Measurements from ENCODE around the gene CERCAM. TPM values are rescaled to one million over a fixed set of nuclear protein-coding genes. Genes with fewer than 3 reads are reported as not detected.

Gene CERCAM
- total and polyA plus RNA-seq, 2 of the 13 experiments (the other 11 are each of a cell fraction or from before 2014, with no cell fraction given) = 9.0 to 17.1 TPM

DNA sequence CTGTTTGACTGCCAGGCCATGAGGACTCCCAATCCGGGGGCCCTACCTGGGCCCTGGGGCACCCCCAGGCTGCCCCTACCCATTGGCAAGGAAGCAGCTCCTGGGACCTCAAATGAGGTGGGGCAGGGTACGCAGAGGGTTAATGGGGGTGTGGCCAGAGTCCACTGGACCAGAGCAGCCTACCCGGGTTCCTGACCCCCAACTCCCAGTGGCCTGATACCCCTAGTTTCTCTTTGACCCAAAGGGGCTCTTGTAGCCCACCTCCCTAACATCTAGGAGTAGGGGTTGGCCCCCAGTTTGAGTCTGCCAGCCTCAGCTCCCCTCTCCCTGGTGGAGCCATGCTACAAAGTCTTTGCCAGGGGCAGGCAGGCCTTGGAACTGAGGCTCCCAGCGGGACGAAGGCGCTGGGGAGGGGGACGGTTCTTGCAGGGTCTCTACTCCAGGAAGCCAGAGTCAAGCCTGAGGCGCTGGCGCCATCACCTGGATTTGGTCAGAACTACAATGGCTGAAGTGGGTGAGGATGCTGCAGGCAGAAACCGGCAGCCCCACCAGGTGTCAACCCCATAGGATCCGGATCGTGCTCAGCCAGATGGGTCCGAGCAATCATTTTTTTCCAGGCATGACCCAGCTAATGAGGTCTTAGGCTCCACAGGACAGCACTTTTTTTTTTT is 8.4 kb upstream of the CERCAM start (continued):
- TF ChIP-seq, protein P1, sequence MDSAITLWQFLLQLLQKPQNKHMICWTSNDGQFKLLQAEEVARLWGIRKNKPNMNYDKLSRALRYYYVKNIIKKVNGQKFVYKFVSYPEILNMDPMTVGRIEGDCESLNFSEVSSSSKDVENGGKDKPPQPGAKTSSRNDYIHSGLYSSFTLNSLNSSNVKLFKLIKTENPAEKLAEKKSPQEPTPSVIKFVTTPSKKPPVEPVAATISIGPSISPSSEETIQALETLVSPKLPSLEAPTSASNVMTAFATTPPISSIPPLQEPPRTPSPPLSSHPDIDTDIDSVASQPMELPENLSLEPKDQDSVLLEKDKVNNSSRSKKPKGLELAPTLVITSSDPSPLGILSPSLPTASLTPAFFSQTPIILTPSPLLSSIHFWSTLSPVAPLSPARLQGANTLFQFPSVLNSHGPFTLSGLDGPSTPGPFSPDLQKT (CRISPR knock-in tag; IDR thresholded peaks at IDR 0.05; ENCODE audit: borderline replicate concordance) = no peak
- TF ChIP-seq SALL1 (CRISPR knock-in tag; IDR thresholded peaks at IDR 0.05) (peak; percentile 20; the same call in 1 of the 2 replicates), HES4 (CRISPR knock-in tag; IDR thresholded peaks at IDR 0.05; ENCODE audit: borderline replicate concordance) (no peak), ELF4 (CRISPR knock-in tag; IDR thresholded peaks at IDR 0.05; ENCODE audit: borderline replicate concordance) (no peak), SP5 (CRISPR knock-in tag; IDR thresholded peaks at IDR 0.05; ENCODE audit: borderline replicate concordance, low read depth) (no peak), KLF15 (CRISPR knock-in tag; IDR thresholded peaks at IDR 0.05; ENCODE audit: borderline replicate concordance) (no peak), ZNF549 (CRISPR knock-in tag; IDR thresholded peaks at IDR 0.05) (no peak), SOX5 (CRISPR knock-in tag; IDR thresholded peaks at IDR 0.05; ENCODE audit: borderline replicate concordance) (no peak), ZFP36 (IDR thresholded peaks at IDR 0.05; ENCODE audit: borderline replicate concordance, low read depth, low read length, partially characterized antibody) (no peak), SRSF4 (IDR thresholded peaks at IDR 0.05; ENCODE audit: low read depth, low read length, poor library complexity, severe bottlenecking) (no peak), ZNF556 (CRISPR knock-in tag; IDR thresholded peaks at IDR 0.05; ENCODE audit: borderline replicate concordance) (no peak), ELF1 (CRISPR knock-in tag; IDR thresholded peaks at IDR 0.05) (peak; percentile 22; the same call in 1 of the 2 replicates), PAX8 (CRISPR knock-in tag; IDR thresholded peaks at IDR 0.05; ENCODE audit: borderline replicate concordance) (no peak), THYN1 (CRISPR knock-in tag; IDR thresholded peaks at IDR 0.05; ENCODE audit: borderline replicate concordance, low read depth) (no peak), ZSCAN9 (CRISPR knock-in tag; IDR thresholded peaks at IDR 0.05; ENCODE audit: borderline replicate concordance) (no peak), STAT5B (CRISPR knock-in tag; IDR thresholded peaks at IDR 0.05) (no peak), YY1 (IDR thresholded peaks at IDR 0.05; ENCODE audit: insufficient read depth, insufficient replicate concordance, low read depth, low read length) (peak; percentile 28), FOXC1 (CRISPR knock-in tag; IDR thresholded peaks at IDR 0.05; ENCODE audit: borderline replicate concordance) (no peak)
- TF ChIP-seq, protein P2, sequence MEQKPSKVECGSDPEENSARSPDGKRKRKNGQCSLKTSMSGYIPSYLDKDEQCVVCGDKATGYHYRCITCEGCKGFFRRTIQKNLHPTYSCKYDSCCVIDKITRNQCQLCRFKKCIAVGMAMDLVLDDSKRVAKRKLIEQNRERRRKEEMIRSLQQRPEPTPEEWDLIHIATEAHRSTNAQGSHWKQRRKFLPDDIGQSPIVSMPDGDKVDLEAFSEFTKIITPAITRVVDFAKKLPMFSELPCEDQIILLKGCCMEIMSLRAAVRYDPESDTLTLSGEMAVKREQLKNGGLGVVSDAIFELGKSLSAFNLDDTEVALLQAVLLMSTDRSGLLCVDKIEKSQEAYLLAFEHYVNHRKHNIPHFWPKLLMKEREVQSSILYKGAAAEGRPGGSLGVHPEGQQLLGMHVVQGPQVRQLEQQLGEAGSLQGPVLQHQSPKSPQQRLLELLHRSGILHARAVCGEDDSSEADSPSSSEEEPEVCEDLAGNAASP (CRISPR knock-in tag; IDR thresholded peaks at IDR 0.05; ENCODE audit: borderline replicate concordance) = no peak
- TF ChIP-seq, protein P3, sequence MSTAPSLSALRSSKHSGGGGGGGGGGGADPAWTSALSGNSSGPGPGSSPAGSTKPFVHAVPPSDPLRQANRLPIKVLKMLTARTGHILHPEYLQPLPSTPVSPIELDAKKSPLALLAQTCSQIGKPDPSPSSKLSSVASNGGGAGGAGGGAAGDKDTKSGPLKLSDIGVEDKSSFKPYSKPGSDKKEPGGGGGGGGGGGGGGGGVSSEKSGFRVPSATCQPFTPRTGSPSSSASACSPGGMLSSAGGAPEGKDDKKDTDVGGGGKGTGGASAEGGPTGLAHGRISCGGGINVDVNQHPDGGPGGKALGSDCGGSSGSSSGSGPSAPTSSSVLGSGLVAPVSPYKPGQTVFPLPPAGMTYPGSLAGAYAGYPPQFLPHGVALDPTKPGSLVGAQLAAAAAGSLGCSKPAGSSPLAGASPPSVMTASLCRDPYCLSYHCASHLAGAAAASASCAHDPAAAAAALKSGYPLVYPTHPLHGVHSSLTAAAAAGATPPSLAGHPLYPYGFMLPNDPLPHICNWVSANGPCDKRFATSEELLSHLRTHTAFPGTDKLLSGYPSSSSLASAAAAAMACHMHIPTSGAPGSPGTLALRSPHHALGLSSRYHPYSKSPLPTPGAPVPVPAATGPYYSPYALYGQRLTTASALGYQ (CRISPR knock-in tag; IDR thresholded peaks at IDR 0.05) = no peak
- TF ChIP-seq, protein P4, sequence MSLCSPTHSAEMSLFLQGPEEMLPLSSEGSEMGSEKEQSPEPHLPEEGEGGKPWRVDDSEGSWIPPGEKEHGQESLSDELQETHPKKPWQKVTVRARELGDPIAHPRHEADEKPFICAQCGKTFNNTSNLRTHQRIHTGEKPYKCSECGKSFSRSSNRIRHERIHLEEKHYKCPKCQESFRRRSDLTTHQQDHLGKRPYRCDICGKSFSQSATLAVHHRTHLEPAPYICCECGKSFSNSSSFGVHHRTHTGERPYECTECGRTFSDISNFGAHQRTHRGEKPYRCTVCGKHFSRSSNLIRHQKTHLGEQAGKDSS (CRISPR knock-in tag; IDR thresholded peaks at IDR 0.05; ENCODE audit: borderline replicate concordance, low read depth) = 0 out of 2 replicates have a peak, but pooled peaks have one; percentile 26
- TF ChIP-seq, protein P5, sequence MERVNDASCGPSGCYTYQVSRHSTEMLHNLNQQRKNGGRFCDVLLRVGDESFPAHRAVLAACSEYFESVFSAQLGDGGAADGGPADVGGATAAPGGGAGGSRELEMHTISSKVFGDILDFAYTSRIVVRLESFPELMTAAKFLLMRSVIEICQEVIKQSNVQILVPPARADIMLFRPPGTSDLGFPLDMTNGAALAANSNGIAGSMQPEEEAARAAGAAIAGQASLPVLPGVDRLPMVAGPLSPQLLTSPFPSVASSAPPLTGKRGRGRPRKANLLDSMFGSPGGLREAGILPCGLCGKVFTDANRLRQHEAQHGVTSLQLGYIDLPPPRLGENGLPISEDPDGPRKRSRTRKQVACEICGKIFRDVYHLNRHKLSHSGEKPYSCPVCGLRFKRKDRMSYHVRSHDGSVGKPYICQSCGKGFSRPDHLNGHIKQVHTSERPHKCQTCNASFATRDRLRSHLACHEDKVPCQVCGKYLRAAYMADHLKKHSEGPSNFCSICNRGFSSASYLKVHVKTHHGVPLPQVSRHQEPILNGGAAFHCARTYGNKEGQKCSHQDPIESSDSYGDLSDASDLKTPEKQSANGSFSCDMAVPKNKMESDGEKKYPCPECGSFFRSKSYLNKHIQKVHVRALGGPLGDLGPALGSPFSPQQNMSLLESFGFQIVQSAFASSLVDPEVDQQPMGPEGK (CRISPR knock-in tag; IDR thresholded peaks at IDR 0.05) = peak; percentile 32; the same call in 1 of the 2 replicates

Data from HepG2 (cell line).